LNCaP clone FGC (cell line): ENCODE data around the gene ZNF365.
"Not testable (repeated sequence)": the region's sequence is repeated elsewhere in the genome, so short reads cannot be mapped to it uniquely, and the experiment has no call there.

Experiments
- DNase-seq: peaks from one replicate; pipeline ENCODE4 v3.0.0-alpha.2; 2011; ENCODE audit warnings: low read depth
- H3K4me3 ChIP-seq: 2 replicates; pipeline ENCODE4 v1.5.1; 2011; ENCODE audit warnings: mild to moderate bottlenecking, low read depth, low read length, control low read depth
- TF ChIP-seq, protein P1 (sequence below): IDR thresholded peaks from 2 replicates; pipeline ENCODE4 v1.5.1; 2012; ENCODE audit warnings: mild to moderate bottlenecking; ENCODE audit not compliant: control insufficient read depth, insufficient read depth; ENCODE audit errors: extremely low read depth

ZNF365 gene

GRCh38 chr10:62354916-62355315 lies 19.3 kb upstream of the ZNF365 start:
- DNase-seq = no peak
- TF ChIP-seq, protein P1, sequence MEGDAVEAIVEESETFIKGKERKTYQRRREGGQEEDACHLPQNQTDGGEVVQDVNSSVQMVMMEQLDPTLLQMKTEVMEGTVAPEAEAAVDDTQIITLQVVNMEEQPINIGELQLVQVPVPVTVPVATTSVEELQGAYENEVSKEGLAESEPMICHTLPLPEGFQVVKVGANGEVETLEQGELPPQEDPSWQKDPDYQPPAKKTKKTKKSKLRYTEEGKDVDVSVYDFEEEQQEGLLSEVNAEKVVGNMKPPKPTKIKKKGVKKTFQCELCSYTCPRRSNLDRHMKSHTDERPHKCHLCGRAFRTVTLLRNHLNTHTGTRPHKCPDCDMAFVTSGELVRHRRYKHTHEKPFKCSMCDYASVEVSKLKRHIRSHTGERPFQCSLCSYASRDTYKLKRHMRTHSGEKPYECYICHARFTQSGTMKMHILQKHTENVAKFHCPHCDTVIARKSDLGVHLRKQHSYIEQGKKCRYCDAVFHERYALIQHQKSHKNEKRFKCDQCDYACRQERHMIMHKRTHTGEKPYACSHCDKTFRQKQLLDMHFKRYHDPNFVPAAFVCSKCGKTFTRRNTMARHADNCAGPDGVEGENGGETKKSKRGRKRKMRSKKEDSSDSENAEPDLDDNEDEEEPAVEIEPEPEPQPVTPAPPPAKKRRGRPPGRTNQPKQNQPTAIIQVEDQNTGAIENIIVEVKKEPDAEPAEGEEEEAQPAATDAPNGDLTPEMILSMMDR = no peak
- no peak overlapping the region for H3K4me3 ChIP-seq

DNA sequence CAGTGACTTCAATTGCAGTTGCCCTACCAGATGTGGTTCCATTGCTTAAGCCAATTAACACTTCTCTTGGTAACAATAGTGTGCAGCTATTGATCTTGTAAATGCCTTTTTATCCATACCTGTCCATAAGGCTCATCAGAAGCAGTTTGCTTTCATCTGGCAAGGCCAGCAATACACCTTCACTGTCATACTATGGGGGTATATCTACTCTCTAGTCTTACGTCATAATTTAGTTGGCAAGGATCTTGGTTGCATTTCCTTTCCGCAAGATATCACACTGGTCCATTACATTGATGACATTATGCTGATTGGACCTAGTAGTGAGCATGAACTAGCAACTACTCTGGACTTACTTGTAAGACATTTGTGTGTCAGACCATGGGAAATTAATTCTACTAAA lies 17.7 kb upstream of the ZNF365 start:
- H3K4me3 ChIP-seq = no peak overlapping the region
- no peak for DNase-seq
- TF ChIP-seq, protein P1 = no peak

DNA sequence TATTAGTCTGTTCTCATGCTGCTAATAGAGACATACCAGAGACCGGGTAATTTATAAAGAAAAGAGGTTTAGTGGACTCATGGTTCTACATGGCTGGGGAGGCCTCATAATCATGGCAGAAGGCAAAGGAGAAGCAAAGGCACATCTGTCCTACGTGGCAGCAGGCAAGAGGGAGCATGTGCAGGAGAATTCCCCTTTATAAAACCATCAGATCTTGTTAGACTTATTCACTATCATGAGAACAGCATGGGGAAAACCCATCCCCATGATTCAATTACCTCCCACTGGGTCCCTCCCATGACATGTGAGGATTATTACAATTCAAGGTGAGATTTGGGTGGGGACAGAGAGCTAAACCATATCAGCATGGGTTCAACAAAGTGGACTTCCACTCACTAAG lies 16.0 kb upstream of the ZNF365 start:
- not testable (repeated sequence) for DNase-seq

GRCh38 chr10:62373639-62373994 lies 552 bp upstream of the ZNF365 start:
- no peak for DNase-seq
- H3K4me3 ChIP-seq = peak overlapping the region; percentile 63
- TF ChIP-seq, protein P1 = no peak

More for the DNA sequence above, 16.0 kb upstream of the ZNF365 start:
- H3K4me3 ChIP-seq = not testable (repeated sequence)

GRCh38 chr10:62374862-62375710 lies 917 bp downstream of the ZNF365 start:
- TF ChIP-seq, protein P1 = no peak
- peak overlapping the region; percentile 63 for H3K4me3 ChIP-seq
- peak; percentile 63 for DNase-seq

DNA sequence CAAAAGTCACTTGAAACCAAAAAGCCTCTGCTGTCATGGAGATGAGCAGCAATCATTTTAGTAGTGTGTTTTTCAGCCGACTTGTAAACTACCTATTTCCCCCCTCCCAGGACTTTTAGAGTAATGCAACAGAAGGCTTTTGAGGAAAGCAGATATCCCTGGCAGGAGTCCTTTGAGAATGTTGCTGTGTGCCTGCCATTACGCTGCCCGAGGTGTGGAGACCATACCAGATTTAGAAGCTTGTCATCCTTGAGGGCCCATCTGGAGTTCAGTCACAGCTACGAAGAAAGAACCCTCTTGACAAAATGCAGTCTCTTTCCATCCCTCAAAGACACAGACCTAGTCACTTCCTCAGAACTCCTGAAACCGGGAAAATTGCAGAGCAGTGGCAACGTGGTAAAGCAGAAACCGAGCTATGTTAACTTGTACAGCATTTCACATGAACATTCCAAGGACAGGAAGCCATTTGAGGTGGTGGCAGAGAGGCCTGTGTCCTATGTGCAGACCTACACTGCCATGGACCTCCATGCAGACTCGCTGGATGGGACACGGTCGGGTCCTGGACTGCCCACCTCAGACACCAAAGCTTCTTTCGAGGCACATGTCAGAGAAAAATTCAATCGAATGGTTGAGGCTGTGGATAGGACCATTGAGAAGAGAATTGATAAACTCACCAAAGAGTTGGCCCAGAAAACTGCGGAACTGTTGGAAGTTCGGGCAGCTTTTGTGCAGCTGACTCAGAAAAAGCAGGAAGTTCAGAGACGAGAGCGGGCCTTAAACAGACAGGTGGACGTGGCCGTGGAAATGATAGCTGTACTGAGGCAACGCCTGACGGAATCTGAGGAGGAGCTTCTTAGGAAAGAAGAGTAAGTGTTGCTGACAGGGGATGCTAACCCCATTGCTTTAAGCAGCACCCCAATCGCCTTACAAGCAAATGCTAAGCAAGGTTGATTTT lies 2.2 kb downstream of the ZNF365 start:
- TF ChIP-seq, protein P1 = no peak
- H3K4me3 ChIP-seq = no peak overlapping the region
- DNase-seq = no peak

DNA sequence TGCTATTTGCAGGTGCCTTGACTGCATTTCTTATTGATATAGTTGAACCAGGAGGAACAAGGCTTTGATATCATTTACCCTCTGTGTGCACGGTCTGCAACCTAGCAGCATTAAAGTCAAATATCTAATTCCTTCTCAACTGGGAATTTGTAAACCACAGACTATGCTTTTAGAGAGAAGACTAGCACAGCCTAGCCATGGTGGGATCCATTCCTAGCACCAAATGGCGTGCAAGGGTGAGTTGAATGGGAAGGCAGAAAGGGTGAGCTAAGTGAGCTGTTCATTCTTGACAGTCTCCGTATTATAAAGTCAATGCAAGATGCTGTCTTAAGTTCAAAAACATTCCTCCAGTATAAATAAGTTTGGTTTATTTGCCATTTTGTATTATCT lies 2.9 kb downstream of the ZNF365 start:
- no peak for DNase-seq
- H3K4me3 ChIP-seq = no peak overlapping the region
- TF ChIP-seq, protein P1 = no peak
